IPS-NIHi7 (cell line): ENCODE data around the gene ZNF467.

ENCODE experiments used
- DNase-seq: peaks from one replicate; pipeline ENCODE4 v3.0.0; 2012; ENCODE audit warnings: mixed read lengths; ENCODE audit errors: extremely low spot score

The ZNF467 gene

DNA sequence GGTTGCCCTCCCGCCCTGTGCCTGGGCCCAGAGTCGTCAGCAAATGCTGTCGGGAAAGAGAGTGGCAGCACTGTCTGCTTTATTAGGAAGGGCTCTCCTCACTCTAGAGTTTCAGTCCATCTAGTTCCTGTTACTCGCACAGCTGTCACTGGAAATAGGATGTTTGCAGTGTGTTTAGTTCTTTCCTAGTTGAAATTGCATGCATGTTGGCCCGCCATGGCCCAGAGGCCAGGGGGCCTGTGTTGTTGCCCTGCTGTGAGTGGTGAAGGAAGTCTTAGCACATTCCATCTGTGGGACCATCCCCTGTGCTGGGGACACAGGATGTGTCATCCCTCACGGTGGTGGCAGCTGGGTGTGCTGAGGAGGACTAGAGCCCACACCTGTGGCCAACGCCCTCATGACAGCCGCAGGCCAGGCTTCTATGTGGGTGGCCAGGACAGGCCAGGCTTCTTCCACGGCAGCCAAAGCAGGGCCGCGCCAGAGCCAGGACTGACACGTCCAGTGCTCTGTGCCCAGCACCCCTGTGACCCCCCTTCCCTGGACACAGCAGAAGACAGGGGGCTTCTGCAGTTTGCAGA is 45.4 kb downstream of the ZNF467 start:
- no peak for DNase-seq

DNA sequence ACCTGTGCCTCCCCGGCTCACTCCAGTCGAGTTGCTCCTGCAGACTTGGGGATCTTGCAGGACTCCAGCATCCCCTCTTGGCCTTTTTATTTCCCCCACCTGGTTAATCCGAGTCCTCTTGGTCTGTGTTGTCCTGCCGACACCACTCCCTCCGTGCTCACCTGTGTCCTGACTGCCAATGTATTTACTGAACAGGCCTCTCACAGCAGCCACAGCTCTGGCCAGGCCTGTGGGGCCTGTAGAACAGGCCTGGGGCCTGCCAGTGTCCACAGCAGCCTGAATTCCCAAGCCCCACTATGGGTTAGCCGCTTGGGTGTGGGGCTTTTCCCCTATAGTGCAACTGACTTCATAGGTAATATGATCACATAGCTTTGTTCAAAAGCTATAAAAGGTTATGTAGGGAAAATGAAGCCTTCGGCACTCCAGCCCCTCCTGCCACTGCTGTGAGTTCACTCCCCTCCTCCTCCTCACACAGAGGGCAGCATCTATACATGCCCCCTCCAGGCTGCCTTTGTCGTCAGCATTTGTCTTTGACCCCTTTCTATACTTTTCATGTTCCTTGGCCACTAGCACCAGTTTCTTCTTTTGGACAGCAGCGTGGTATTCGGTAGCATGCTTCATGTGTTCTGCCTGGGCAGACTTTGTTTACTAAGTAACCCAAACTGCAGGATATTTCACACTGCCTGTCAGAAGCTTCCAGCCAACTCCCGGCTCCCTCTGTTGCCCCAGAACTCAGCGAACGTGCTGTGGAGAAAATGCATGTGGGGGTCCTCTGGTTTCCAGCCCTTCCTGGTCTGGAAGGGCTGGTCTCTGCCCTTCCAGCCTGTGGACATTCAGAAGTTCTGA is 46.1 kb downstream of the ZNF467 start:
- no peak for DNase-seq

DNA sequence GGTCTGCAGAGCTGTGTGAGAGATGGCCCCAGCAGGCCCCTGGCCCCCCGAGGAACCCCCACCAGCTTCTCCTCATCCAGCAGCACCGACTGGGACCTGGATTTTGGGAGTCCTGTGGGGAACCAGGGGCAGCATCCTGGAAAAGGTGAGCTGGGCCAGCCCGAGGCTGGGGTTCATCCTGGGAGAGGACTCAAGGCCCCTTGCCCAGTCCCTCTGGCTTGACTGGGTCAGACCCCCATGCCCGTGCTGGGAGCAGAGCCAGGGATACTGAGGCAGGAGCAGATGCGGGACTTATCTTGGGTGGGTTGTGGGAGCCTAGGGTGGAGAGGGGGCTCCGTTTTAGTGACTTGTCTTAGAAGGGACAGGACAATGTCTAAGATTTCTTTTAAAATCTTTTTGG is 47.5 kb downstream of the ZNF467 start:
- DNase-seq = no peak

DNA sequence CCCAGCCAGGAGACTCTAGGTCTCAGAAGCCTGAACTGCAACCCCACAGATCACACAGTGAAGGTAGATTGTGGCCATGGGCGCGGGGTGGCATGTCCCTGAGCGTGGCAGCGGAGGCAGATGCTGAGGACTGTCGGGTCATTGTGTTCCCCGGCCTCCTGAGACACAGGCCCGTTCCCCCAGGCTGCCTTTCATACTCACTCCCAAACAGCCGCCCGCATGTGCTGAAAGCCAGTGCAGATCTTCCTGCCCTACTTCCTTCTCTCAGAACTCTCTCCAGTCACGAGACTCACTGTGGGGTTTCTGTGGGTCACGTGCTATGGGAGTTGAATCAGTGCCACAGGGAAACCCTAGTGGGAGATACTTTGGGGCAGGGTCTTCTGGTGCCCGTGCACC is 48.0 kb downstream of the ZNF467 start:
- no peak for DNase-seq

DNA sequence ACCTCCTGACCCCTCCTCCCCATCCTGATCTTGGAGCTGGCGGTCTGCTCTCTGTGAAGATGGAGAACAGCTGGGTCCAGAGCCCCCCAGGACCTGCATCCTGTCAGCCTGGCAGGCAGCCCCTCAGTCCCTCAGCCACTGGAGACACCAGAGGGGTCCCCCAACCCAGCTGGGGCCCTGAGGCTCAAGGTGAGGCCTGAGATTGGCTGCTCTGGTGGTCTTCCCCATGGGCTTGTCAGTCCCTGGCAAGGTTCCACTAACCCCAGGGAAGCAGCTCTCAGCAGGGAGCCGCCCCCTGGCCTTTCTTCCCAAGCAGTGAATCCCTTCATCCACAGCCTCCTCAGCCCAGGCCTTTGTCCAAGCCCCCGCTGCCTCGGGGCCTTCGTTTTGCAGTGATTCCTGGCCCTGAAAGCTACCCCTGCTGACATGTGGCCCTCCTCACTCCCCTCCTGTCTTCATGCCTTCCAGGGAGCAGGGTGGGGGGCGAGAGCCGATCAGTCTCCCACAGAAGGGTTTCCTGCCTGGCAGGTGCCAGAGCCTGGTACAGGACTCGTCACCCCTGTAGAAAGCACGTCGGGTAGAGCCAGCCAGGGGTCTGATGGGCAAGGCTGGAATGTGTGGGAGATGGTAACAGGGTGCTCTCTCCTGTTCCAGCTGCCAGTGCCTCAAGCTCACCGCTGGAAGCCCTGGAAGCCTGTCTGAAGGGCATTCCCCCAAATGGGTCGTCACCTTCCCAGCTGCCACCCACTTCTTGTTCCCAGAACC is 48.5 kb downstream of the ZNF467 start:
- DNase-seq = no peak

DNA sequence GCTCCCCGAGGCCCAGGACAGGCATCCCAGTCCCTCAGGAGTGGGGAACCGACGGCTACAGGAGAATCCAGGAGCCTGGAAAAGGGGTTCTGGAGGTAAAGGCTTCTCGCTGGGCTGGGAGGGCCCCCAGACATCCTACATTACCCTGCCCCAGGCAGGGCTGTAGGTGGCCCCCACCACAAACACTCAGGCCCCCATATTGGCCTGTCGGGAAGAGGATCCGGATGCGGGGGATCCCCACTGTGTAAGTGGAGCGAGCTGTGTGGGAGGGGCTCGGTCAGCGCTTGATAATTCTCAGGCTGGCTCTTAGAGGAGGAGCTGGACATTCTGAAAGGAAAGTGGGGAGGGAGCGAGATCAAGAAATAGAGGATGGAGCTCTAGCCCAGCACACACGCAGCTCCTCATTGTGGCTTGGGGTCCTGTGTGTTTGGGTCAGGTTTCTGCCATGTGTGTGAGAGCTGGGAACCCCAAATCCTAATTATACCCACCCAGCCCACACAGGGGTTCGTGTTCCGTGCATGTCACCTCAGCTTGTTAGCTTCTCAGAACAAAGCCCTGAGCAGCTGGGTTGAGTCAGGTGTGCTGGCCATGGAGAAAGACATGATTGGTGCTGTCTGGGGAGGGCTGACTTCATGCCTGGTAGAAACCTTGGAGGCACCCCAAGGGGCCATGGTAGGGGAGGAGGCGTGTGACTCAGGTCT is 49.4 kb downstream of the ZNF467 start:
- DNase-seq = no peak

DNA sequence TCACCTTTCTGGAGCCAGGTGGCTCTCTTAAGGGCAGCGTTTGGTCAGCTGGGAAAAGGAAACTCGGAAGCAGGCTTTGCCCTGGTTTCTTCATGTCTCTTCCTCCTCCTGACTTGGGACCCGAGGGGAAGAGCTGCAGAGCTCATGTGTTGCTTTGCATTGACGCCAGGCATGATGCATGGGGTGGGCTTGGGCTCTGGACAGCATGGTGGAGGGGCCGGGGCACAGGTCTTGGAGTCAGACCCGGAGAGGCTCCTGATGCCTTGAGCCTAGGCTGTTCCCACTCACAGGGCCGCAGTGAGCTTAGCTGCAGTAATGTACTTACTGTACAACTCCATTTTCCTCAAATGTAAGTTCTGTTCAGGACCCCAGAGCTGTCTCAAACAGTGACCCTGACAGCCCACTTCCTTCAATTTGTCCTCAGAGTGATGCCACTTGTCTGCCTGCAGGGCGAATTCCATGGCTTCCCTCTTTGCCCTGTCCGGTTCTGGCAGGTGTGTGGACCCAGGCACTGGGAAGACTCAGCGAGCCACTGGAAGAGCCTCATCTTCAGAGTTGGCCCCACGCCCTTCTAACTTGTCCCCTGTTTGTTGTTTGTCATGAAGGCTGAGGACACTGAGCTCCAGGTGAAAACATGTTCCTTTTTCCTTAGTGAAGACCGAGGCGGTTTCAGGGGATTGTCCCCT is 50.2 kb downstream of the ZNF467 start:
- DNase-seq = no peak

DNA sequence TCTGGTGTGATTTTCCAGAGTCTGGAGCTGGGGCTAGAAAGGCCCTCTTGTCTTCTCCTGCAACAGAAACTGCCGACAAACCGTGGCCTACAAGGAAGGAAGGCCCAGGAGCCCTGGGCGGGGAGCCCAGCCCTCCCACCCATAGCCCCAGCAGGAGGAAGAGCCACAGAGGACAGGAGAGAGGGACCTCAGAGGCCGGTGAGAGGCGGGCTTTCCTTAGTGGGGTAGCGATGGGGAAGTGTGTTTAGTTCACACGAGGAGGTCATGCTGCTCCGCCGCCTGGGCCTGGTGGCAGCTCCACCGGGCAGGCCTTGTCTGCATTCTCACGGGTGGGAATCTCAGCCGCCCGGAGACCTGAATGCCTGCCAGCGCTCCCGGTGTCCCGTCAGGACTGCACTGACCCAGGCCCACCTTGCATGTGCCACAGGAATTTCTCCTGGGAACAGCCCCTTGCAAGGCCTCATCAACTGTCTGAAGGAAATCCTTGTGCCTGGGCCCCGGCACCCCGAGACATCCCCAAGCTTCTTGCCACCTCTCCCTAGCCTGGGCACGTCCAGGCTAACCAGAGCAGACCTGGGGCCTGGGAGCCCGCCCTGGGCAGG is 50.9 kb downstream of the ZNF467 start:
- no peak for DNase-seq

DNA sequence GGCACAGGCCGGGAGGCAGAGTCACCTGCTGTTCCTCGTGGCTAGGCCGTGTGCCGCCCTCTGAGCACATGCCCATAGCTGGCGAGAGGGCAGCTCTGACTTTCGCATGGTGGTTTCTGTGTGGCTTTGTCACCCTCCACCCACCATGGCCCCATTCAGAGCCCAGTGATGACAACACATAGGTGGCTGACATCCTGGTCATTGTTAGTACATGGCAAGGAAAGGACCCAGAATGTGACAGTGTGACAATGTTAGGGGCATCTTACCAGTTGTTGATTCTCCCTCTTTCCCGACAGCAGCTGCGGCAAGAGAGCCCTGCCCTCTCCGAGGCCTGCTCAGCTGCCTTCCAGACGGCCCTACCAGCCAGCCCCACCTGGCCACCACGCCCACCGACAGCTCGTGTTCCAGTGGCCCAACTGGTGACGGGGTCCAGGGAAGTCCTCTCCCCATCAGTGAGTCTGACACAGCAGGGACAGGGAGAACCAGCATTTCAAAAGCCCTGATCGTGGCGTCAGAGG is 52.2 kb downstream of the ZNF467 start:
- DNase-seq = no peak

DNA sequence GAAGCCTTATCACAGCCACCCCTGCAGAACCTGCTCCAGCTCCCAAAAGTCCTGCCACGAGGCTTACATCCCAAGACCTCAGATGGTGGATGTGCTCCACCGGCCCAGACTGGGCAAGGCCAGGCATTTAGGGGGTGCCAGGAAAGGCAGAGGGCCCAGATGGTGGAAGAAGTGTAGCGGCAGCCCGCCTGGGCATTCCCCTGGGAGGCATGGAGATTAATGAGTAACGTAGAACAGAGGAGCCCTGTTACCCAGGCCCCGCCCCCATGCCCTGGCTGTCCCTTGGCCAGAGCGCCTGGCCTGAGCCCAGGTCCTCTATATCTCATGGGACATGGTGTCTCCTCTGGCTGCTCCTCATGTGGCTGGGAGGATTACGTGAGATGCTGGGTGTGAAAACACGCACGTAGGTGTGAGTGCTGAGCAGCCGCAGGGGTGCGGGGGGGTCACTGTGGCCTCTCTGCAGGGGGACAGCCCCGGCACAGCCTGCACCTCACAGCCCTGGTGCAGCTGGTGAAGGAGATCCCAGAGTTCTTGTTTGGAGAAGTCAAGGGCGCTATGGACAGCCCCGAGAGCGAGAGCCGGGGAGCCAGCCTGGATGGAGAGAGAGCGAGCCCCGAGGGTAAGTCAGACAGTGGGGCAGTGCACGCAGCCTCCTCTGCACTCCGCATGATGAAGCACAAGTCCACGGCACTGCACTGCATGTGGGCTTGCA is 52.9 kb downstream of the ZNF467 start:
- no peak for DNase-seq

DNA sequence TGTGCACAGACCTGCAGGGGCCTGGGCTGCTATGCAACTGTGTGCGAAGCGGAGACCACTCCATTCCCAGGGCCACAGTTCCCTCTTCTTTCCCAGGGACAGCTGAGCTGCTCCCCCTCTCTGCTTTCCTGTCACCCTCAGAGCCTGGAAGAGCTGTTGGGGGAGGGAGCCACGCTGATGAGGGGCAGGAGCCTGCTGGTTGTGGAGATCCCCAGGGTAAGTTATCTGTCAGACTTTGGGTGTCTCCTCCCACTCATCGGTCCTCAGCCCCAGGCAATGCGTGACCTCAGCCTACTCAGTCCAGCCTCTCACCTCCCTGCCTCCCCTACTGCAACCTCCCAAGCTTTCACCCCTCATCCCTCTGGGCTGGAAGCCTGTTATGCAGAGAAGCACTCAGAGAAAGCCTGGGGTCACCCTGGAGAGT is 53.5 kb downstream of the ZNF467 start:
- no peak for DNase-seq

DNA sequence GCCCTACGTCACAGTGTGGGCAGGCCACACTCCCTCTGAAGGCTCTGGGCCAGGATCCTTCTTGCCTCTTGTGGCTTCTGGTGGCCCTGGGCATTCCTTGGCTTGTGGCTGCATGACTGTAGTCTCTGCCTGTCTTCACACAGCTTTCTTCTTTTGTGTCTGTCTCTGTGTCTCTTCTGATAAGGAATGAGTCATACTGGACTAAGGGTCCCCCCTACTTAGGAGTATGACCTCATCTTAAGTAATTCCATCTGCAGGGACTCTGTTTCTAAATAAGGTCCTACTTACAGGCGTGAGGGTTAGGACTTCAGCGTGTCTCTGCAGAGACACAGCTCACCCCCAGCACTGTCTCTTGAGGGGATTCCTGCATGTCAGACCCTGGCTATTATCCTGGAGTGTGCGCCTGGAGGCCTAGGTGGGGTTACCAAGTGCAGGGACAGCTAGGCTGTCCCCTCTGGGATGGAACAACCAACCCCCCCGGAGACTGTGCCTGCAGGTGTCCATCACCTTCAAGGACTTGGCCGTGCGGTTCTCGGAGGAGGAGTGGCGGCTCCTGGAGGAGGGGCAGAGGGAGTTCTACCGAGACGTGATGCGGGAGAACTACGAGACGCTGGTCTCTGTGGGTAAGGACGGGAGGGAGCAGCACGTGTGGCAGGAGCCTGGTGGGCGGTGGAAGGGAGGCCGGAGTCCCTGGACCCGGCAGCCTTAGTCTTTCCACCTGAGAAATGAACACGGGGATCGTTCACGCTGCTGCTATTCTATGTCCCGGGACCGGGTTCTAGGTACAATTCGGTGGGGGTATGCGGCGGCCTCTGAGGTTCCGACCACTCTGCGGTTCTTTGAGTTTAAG is 54.1 kb downstream of the ZNF467 start:
- no peak for DNase-seq

DNA sequence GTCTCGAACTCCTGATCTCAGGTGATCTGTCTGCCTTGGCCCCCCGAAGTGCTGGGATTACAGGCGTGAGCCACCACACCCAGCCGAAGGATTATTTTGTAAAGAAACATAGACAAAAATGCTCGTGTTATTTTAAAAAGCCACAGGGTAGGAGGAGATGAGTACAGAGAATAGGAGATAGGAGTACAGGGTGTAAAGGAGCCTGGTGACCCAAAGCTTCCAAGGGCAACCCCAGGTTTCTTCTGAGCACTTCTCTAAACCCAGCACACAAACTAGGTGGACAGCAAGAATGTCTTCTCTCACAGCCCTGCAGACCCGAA is 54.7 kb downstream of the ZNF467 start:
- no peak for DNase-seq

DNA sequence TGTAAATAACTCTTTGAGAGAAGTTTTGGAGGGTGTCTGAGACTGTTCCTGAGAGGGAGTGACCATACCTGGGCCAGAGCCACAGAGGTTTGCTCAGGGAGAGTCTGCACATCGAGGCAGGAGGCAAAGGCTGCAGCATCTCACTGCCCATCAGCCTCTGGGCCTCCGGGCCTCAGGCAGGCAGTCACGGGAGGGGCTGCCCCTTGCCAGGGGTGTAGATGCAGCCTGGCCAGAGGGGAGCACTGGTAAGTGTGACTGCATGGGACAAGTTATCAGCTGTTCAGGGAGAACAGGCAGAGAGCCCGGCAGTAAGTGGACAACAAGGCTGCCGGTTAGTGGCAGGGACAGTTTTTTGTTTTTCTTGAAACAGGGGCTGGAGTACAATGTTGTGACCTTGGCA is 55.9 kb downstream of the ZNF467 start:
- DNase-seq = no peak

DNA sequence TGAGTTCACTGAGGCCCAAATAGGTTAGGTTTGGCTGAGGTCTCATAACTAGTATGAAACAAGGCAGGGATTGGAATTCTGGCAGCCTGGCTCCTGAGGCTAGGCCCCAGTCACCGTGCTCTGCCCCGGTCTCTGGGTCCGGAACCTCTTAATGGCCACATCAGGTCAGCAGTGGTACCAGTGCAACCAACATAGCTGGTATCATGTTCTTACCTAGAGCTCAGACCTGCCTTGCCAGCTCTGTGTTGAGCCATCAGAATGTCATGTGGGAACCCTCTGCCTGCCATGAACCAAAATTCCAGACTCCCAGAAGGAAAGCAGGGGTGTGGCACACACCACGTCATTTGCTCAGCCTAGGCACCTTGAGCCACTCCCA is 56.5 kb downstream of the ZNF467 start:
- no peak for DNase-seq

DNA sequence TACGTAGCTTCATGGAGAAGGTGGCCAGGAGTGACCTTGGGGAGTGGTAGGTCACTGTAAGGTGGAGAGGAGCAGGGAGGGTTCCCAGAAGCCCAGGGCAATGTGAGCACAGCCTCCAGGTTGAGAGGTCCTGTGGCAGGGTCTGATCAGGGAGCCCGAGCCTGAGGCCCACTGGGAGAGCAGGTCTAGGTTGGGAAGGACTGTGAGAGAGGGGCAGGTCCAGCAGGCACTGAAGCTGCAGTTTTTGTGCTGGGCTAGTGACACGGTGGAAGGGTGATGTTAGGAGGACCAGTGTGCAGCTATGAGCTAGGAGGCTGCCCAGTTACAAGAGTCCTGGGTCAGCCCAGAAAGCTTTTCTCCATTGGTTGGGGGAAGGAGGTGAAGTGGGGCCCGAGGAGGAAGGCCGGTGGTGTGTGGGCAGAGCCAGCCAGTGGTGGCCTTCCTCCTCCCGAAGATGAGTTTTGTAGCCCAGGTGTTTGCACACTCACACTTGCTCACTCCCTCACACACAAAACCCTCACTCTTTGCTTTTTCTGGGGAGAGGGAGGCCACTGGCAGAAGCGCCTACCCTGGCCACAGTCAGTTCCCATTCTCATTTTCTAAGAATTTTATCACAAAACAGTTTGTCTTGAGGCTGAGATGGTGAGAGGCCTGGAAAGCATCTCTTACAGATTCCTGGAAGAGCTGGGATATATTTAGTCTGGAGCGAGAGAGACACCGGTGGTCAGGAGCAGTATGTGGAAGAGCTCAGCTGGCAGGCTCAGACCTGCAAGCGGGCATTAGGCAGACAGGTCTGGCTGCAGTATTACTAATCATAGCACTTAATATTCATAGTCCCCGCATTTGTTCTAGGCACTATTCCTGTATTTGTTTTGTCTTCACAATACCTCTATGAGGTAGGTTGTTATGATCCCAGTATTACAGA is 57.1 kb downstream of the ZNF467 start:
- DNase-seq = no peak

DNA sequence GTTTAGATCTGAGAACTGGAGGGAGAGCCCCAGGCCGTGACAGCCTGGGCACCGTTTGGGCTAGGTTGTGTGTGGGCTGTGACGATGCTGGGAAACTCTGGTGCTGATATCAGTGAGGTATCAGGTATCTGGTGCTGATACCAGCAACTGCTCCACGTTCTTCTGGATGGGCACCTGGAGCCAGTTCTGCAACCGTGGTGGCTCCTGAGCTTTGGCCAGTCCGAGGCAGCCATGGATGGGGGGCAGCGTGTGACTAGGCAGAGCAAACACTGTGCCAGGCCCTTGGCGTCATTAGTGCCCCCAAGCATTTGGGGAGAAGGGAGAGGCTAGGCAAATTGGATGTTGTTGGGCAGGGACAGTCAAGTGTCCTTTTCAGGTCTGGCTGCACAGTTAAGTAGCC is 57.9 kb downstream of the ZNF467 start:
- DNase-seq = no peak

DNA sequence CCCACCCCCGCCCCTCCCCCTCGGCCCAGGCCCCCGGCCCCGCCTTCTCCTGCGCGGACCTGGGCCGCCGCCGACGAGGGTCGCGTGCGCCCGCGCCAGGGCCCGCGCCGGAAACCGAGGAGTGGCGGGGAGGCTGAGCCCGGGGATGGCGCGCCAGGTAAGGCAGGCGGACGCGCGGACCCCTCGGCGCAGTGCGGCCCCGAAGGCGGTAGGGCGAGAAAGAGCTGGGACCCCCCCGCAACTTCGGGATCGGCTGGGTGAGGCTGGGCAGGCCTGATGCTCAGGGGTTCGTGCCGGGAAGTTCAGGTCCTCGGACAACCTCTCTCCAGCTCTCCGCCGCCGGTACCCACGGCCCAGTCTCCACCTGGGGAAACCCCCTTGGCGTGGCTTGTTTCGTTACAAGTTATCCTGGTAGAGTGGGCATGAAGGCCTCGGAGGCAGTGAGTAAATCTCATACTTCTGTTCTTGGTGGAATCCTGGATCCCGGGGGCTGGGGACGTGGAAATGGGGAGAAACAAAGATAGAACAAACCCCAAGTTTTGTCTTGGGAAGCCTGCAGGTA is 58.4 kb downstream of the ZNF467 start:
- no peak for DNase-seq
